ENCODE results near the gene CCDC92.

CCDC92 gene

GRCh38 chr12:123899368-123899767 is 73.3 kb downstream of the CCDC92 start:
- no peak for TF ChIP-seq TCF12 (IDR thresholded peaks at IDR 0.05; ENCODE audit: low read depth)
- no peak for TF ChIP-seq YY1 (IDR thresholded peaks at IDR 0.05; ENCODE audit: low read depth)
- TF ChIP-seq CEBPB (IDR thresholded peaks at IDR 0.05): no peak

- TF ChIP-seq NFIC (IDR thresholded peaks at IDR 0.05): no peak
- no peak for TF ChIP-seq MAX (IDR thresholded peaks at IDR 0.05)
- TF ChIP-seq TAF1 (IDR thresholded peaks at IDR 0.05; ENCODE audit: low read depth): no peak
- TF ChIP-seq REST (IDR thresholded peaks at IDR 0.05; ENCODE audit: low read depth): no peak
- no peak for TF ChIP-seq EGR1 (IDR thresholded peaks at IDR 0.05)
- TF ChIP-seq TEAD4 (IDR thresholded peaks at IDR 0.05): no peak
- no peak for TF ChIP-seq USF1 (IDR thresholded peaks at IDR 0.05)
- no peak for TF ChIP-seq YY1 (IDR thresholded peaks at IDR 0.05; ENCODE audit: low read depth)
- TF ChIP-seq EP300 (IDR thresholded peaks at IDR 0.05; ENCODE audit: borderline replicate concordance): no peak
- no peak for TF ChIP-seq RAD21 (IDR thresholded peaks at IDR 0.05; ENCODE audit: low read depth)
- TF ChIP-seq FOXM1 (IDR thresholded peaks at IDR 0.05; ENCODE audit: borderline replicate concordance, low read depth): no peak
- TF ChIP-seq CEBPB (IDR thresholded peaks at IDR 0.05): no peak
These were observed 74.0 kb downstream of the CCDC92 start for GRCh38 chr12:123898673-123899072.

GRCh38 chr12:123897221-123897620 is 75.4 kb downstream of the CCDC92 start:
- TF ChIP-seq TCF12 (IDR thresholded peaks at IDR 0.05; ENCODE audit: low read depth) (no peak), REST (IDR thresholded peaks at IDR 0.05; ENCODE audit: low read depth) (no peak), USF1 (IDR thresholded peaks at IDR 0.05) (no peak), TAF1 (IDR thresholded peaks at IDR 0.05; ENCODE audit: low read depth) (no peak), CREB1 (IDR thresholded peaks at IDR 0.05; ENCODE audit: low read depth) (no peak), NFIC (IDR thresholded peaks at IDR 0.05) (no peak), ZBTB7A (IDR thresholded peaks at IDR 0.05; ENCODE audit: low read depth) (no peak), YY1 (IDR thresholded peaks at IDR 0.05; ENCODE audit: low read depth) (no peak), MAX (IDR thresholded peaks at IDR 0.05) (no peak), TEAD4 (IDR thresholded peaks at IDR 0.05) (no peak), EP300 (IDR thresholded peaks at IDR 0.05; ENCODE audit: borderline replicate concordance) (no peak), EGR1 (IDR thresholded peaks at IDR 0.05) (no peak), RAD21 (IDR thresholded peaks at IDR 0.05; ENCODE audit: low read depth) (no peak)

GRCh38 chr12:123896767-123897166 is 75.9 kb downstream of the CCDC92 start:
- TF ChIP-seq YY1 (IDR thresholded peaks at IDR 0.05; ENCODE audit: low read depth) (no peak), FOXM1 (IDR thresholded peaks at IDR 0.05; ENCODE audit: borderline replicate concordance, low read depth) (no peak), RAD21 (IDR thresholded peaks at IDR 0.05; ENCODE audit: low read depth) (no peak), CREB1 (IDR thresholded peaks at IDR 0.05; ENCODE audit: low read depth) (no peak), EP300 (IDR thresholded peaks at IDR 0.05; ENCODE audit: borderline replicate concordance) (no peak), TCF12 (IDR thresholded peaks at IDR 0.05; ENCODE audit: low read depth) (no peak), MAX (IDR thresholded peaks at IDR 0.05) (no peak), TEAD4 (IDR thresholded peaks at IDR 0.05) (no peak), NFIC (IDR thresholded peaks at IDR 0.05) (no peak)

GRCh38 chr12:123895451-123895850 is 77.2 kb downstream of the CCDC92 start:
- TF ChIP-seq MAX (IDR thresholded peaks at IDR 0.05) (no peak), CREB1 (IDR thresholded peaks at IDR 0.05; ENCODE audit: low read depth) (no peak), NFIC (IDR thresholded peaks at IDR 0.05) (no peak), EP300 (IDR thresholded peaks at IDR 0.05; ENCODE audit: borderline replicate concordance) (no peak)

GRCh38 chr12:123894823-123895345 is 77.7 kb downstream of the CCDC92 start:
- TF ChIP-seq TAF1 (IDR thresholded peaks at IDR 0.05; ENCODE audit: low read depth): no peak
- TF ChIP-seq NFIC (IDR thresholded peaks at IDR 0.05): no peak
